ENCODE measurements around the gene ASCL2. TPM values are rescaled to one million over a fixed set of nuclear protein-coding genes. Genes with fewer than 3 reads are reported as not detected.

ASCL2 gene, protein sequence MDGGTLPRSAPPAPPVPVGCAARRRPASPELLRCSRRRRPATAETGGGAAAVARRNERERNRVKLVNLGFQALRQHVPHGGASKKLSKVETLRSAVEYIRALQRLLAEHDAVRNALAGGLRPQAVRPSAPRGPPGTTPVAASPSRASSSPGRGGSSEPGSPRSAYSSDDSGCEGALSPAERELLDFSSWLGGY
- 10 to 100 TPM; 21.9 to 43.6 (median 29.3) TPM for total RNA-seq

DNA sequence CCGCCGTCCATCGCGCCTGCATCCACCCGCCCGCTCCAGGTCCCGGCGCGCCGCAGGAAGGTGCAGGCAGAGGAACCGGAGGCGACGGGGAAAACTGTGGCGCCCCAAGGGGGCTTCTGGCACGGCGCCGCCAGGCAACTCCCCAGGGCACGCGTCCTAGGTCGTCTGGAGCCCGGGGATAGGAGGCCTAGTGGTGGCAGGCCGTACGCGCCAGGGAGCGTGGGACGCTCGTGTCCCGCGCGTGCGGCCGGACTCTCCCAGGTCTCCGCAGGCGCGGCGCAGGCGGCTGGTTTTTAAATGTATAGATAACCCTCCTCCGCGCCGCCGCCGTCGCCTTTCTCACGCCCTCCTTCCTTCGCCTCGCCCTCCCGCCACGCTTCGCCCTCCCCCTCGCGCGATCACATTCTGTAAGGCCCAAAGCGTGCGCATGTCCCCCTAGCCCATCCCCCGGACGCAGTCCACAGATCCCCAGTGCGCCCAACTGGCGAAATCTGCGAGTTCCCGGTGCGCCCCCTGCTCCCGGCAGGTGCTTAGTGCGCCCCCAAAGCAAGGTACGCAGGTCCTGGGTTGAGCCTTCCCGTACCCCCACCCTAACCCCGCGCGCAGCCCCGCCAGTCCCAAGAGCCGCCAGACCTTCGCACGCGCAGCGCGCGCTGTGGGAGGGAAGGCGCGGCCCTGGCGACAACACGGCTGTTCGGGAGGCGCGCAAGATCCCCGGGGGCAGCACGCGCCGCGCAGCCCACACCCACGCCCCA, at the start of gene ASCL2:
ASCL2 (minus strand) TSS at position 267 of the 755 bp plus-strand sequence; CDS start at position 11, 256 bp downstream.
- TF ChIP-seq POLR2A (IDR thresholded peaks at IDR 0.05): no peak
- TF ChIP-seq, protein P1, sequence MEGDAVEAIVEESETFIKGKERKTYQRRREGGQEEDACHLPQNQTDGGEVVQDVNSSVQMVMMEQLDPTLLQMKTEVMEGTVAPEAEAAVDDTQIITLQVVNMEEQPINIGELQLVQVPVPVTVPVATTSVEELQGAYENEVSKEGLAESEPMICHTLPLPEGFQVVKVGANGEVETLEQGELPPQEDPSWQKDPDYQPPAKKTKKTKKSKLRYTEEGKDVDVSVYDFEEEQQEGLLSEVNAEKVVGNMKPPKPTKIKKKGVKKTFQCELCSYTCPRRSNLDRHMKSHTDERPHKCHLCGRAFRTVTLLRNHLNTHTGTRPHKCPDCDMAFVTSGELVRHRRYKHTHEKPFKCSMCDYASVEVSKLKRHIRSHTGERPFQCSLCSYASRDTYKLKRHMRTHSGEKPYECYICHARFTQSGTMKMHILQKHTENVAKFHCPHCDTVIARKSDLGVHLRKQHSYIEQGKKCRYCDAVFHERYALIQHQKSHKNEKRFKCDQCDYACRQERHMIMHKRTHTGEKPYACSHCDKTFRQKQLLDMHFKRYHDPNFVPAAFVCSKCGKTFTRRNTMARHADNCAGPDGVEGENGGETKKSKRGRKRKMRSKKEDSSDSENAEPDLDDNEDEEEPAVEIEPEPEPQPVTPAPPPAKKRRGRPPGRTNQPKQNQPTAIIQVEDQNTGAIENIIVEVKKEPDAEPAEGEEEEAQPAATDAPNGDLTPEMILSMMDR (IDR thresholded peaks at IDR 0.05): no peak
- DNase-seq (ENCODE audit: low spot score in 2 of 2): peak; percentile 14 to 85
- WGBS, 2 donors: 3% methylated on average over 21 to 27 of the region's 89 CpGs
- intact Hi-C loops (cut with DNase I; ENCODE audit: low total_unique reads): no loop called here
- H3K4me3 ChIP-seq (ENCODE audit: low read depth, poor library complexity, severe bottlenecking): peak within 1 kb of the TSS; percentile 10

DNA sequence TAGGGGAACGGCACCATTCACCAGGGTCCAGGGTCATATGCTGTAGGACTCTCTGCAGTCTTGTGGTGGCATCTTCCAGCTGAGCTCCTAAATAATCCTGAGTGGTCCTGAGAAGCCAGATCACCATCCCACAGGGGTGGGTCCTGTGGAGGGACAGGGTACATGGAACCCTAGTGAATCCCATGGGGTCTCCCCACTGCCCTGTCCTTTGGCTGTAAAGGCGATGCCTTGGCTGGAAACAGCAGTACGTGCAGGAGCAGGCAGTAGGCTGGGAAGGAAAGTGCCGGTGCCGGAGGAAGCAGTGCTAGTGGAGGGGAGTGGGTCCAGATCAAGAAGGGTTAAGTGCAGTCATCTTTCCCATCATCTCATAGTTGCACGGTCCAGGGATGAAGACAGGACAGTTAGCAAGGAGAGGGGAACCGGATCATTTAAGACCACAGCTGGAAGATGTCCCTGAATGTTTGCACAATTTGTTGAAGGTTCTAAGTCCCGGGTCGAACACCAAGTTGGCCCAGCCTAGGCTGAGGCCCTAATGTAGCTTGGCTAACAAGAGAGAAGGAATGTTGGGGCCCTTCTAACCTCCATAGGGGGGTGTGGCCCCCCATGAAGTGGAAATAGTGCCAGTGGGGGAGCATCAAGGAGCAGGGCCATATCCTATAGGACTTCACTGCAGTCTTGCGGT, 49.5 kb upstream of the ASCL2 start:
- intact Hi-C loops (cut with DNase I; ENCODE audit: low total_unique reads): no loop called here
- TF ChIP-seq, protein P1 (IDR thresholded peaks at IDR 0.05): no peak
- TF ChIP-seq POLR2A (IDR thresholded peaks at IDR 0.05): no peak
- no peak overlapping the region for H3K4me3 ChIP-seq (ENCODE audit: low read depth, poor library complexity, severe bottlenecking)
- 85 to 87% methylated on average over 10 of the region's 10 CpGs for WGBS, 2 donors
- DNase-seq (ENCODE audit: low spot score in 2 of 2): peak in 1 of 2 donors; percentile 58

DNA sequence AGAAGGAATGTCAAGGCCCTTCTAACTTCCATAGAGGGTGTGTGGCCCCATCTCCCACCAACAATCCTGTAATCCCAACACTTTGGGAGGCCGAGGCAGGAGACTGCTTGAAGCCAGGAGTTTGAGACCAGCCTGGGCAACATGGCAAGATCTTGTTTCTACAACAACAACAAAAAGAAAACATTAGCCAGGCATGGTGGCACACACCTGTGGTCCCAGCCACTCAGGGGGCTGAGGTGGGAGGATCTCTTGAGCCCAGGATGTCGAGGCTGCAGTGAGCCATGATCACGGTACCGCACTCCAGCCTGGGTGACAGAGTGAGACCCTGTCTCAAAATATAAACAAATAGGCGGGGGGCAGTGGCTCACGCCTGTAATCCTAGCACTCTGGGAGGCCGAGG, 48.3 kb upstream of the ASCL2 start:
- intact Hi-C loops (cut with DNase I; ENCODE audit: low total_unique reads): no loop called here
- TF ChIP-seq, protein P1 (IDR thresholded peaks at IDR 0.05): no peak
- TF ChIP-seq POLR2A (IDR thresholded peaks at IDR 0.05): no peak
- no peak overlapping the region for H3K4me3 ChIP-seq (ENCODE audit: low read depth, poor library complexity, severe bottlenecking)
- WGBS, 2 donors: 97 to 98% methylated on average over 7 of the region's 7 CpGs
- peak in 1 of 2 donors; percentile 66 for DNase-seq (ENCODE audit: low spot score in 2 of 2)

DNA sequence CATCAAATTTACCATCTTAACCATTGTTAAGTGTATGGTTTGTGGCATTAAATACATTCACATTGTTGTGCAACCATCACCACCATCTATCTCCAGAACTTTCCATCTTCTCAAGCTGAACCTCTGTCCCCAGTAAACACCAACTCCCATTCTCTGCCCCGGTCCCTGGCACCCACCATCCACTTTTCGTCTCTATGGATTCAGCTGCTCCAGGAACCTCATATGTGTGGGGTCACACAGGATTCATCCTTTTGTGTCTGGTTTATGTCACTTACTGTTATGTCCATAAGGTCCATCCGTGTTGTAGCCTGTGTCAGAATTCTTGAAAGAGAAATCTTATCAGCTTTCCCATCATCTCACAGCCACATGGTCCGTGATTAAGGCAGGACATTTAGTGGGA, 47.7 kb upstream of the ASCL2 start:
- DNase-seq (ENCODE audit: low spot score in 2 of 2): peak in 1 of 2 donors; percentile 46
- TF ChIP-seq, protein P1 (IDR thresholded peaks at IDR 0.05): no peak
- no peak for TF ChIP-seq POLR2A (IDR thresholded peaks at IDR 0.05)
- intact Hi-C loops (cut with DNase I; ENCODE audit: low total_unique reads): no loop called here
- 94% methylated on average over 4 of the region's 4 CpGs for WGBS, 2 donors
- H3K4me3 ChIP-seq (ENCODE audit: low read depth, poor library complexity, severe bottlenecking): no peak overlapping the region

DNA sequence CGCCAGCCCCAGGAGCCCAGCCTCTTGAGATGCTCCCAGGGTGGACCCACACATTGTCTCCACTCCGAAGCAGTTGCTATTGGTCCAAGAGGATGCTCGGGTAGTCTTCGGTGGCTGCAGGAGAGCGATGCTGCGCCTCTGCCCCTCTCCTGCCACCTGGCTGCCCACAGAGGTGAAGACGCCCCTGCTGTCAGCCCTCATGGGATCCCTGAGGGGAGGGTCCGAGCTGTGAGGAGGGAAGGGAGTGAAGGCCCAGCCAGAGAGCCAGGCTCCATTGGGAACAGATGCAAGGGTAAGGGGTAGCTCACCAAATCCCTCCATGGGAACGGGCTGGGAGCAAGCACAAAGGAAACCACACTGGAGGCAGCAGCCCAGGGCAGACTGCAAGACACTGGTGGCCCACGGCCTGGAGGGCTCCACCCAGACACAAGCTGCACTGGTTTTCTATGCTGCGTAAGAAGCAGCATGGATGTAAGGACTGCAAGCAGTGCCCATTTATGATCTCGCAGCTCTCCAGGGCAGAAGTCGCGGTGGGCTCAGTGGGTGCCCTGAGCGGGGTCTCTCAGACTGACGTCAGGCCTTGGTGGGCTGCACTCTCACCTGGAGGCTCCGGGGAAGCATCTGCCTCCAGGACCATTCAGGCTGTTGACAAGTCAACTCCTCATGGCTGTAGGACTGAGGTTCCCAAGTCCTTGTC, 47.1 kb upstream of the ASCL2 start:
- TF ChIP-seq POLR2A (IDR thresholded peaks at IDR 0.05): no peak
- TF ChIP-seq, protein P1 (IDR thresholded peaks at IDR 0.05): no peak
- 92 to 97% methylated on average over 13 to 16 of the region's 17 CpGs for WGBS, 2 donors
- H3K4me3 ChIP-seq (ENCODE audit: low read depth, poor library complexity, severe bottlenecking): no peak overlapping the region
- DNase-seq (ENCODE audit: low spot score in 2 of 2): peak in 1 of 2 donors; percentile 76
- intact Hi-C loops (cut with DNase I; ENCODE audit: low total_unique reads): no loop called here
